ENCODE measurements around the gene CCNF.

GRCh38 chr16:2457267-2457666 is 28.0 kb downstream of the CCNF start:
- TF ChIP-seq RAD21 (CRISPR knock-in tag; conservative IDR thresholded peaks at IDR 0.05 in 1 of 2, IDR thresholded peaks at IDR 0.05 in 1 of 2) (no peak), POLR2AphosphoS5 (IDR thresholded peaks at IDR 0.05; ENCODE audit: control insufficient read depth, insufficient read depth, low read depth, low read length) (no peak; the same call in 1 of the 2 replicates), ERF (CRISPR knock-in tag; IDR thresholded peaks at IDR 0.05) (no peak)

Data from K562 (cell line).